Right lobe of liver (tissue), 4 donors: ENCODE data around the gene KRTAP20-3.

Experiments used
- POLR2A ChIP-seq: fragments of 450-650 bp; IDR thresholded peaks from one replicate; pipeline ENCODE4 v1.6.1; 2017; ENCODE audit warnings: antibody characterized with exemption, mild to moderate bottlenecking
- TF ChIP-seq, protein P1 (sequence below), 4 donors: fragments of 200-600 bp in 3 of 4; fragments of 450-650 bp in 1 of 4; IDR thresholded peaks; one replicate each; pipeline versions ENCODE4 v1.5.1 to v1.8.0; 2016 to 2022; ENCODE audit warnings: antibody characterized with exemption in 4 of 4, mild to moderate bottlenecking in 2 of 4
- donor health status: DM: no; HTN: no; CAD: no.
- donor health status: DM: no; HTN: no; CAD: no.
- donor health status: DM: no; HTN: yes; CAD: no.

DNA sequence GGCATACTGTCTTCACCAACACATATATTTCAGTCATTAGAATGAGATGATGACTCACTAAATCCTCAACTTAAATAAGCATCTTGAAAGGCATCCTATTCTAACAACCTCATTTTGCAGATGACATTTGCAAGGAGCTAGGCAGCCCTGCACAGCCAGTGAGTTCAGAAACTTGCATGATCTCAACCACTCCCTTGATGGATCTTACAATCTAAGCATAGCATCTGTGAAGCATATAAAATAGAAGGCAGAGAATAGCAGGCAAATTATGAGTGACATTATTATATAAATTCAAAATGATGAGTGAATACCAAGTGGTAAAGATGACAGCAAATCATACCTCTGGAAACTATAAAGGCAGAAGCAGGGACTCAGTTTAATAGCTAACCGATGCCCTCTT, 31.6 kb downstream of the KRTAP20-3 start:
- TF ChIP-seq, protein P1, sequence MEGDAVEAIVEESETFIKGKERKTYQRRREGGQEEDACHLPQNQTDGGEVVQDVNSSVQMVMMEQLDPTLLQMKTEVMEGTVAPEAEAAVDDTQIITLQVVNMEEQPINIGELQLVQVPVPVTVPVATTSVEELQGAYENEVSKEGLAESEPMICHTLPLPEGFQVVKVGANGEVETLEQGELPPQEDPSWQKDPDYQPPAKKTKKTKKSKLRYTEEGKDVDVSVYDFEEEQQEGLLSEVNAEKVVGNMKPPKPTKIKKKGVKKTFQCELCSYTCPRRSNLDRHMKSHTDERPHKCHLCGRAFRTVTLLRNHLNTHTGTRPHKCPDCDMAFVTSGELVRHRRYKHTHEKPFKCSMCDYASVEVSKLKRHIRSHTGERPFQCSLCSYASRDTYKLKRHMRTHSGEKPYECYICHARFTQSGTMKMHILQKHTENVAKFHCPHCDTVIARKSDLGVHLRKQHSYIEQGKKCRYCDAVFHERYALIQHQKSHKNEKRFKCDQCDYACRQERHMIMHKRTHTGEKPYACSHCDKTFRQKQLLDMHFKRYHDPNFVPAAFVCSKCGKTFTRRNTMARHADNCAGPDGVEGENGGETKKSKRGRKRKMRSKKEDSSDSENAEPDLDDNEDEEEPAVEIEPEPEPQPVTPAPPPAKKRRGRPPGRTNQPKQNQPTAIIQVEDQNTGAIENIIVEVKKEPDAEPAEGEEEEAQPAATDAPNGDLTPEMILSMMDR (IDR thresholded peaks at IDR 0.05): no peak
- no peak for TF ChIP-seq POLR2A
